PC-9 (cell line): ENCODE results near the gene DNAH14. TPM values are rescaled to one million over a fixed set of nuclear protein-coding genes. Genes with fewer than 3 reads are reported as not detected.

Experiments
- BruUV-seq: library from RNA; stranded (reverse); fragments of 400-500 nt; replicated peaks from 2 replicates; lab custom pipeline; 2021; lab: Mats Ljungman, UMichigan
- CTCF ChIA-PET: fragments of 300-600 bp; sonication (Branson Sonifier 250); formaldehyde crosslinking; loops from one replicate; lab custom pipeline; 2022; ENCODE audit warnings: antibody characterized with exemption; lab: Charles Lee
- POLR2A ChIA-PET: fragments of 300-600 bp; sonication (Branson Sonifier 250); formaldehyde crosslinking; loops from one replicate; lab custom pipeline; 2022; ENCODE audit warnings: antibody characterized with exemption; ENCODE audit not compliant: unreplicated experiment; lab: Charles Lee
- DNase-seq, 2 experiments: peaks; one replicate each; pipeline versions ENCODE4 v3.0.0 to v3.0.0-alpha.2; 2015 to 2022; ENCODE audit warnings: mixed read lengths in 1 of 2
- H2AFZ ChIP-seq: fragments of 200-600 bp; sonication (generic); 2 replicates; pipeline ENCODE4 v1.8.1; 2017; ENCODE audit warnings: antibody characterized with exemption
- H3F3A ChIP-seq: fragments of 200-600 bp; sonication (generic); 2 replicates; pipeline ENCODE4 v1.8.1; 2017; ENCODE audit warnings: antibody characterized with exemption, mild to moderate bottlenecking, low read depth; ENCODE audit not compliant: insufficient read depth
- H3K27ac ChIP-seq: fragments of 200-600 bp; sonication (generic); 2 replicates; pipeline ENCODE4 v1.6.1; 2016; ENCODE audit warnings: mixed run types
- H3K27me3 ChIP-seq: fragments of 200-600 bp; sonication (generic); 2 replicates; pipeline ENCODE4 v1.6.1; 2016; ENCODE audit warnings: low read depth, mixed run types; ENCODE audit not compliant: insufficient read depth
- H3K36me3 ChIP-seq: fragments of 200-600 bp; sonication (generic); 2 replicates; pipeline ENCODE4 v1.6.1; 2016; ENCODE audit warnings: low read depth, mixed run types
- H3K4me1 ChIP-seq: fragments of 200-600 bp; sonication (generic); replicated peaks from 2 replicates; pipeline ENCODE4 v1.6.1; 2016; ENCODE audit warnings: mixed run types; ENCODE audit not compliant: insufficient read depth
- H3K4me2 ChIP-seq: fragments of 200-600 bp; sonication (generic); 2 replicates; pipeline ENCODE4 v1.6.1; 2017; ENCODE audit warnings: mixed run types
- H3K4me3 ChIP-seq: fragments of 200-600 bp; sonication (generic); 2 replicates; pipeline ENCODE4 v1.6.1; 2016; ENCODE audit warnings: mixed run types
- H3K79me2 ChIP-seq: fragments of 200-600 bp; sonication (generic); 2 replicates; pipeline ENCODE4 v1.6.1; 2017; ENCODE audit warnings: low read depth, mixed run types
- H3K9me2 ChIP-seq: fragments of 200-600 bp; sonication (generic); 2 replicates; pipeline ENCODE4 v1.8.1; 2017; ENCODE audit warnings: mild to moderate bottlenecking; ENCODE audit not compliant: insufficient read depth
- H3K9me3 ChIP-seq: fragments of 200-600 bp; sonication (generic); 2 replicates; pipeline ENCODE4 v1.8.1; 2016; ENCODE audit warnings: low read depth; ENCODE audit not compliant: insufficient read depth
- H4K20me1 ChIP-seq: fragments of 200-600 bp; sonication (generic); 2 replicates; pipeline ENCODE4 v1.8.1; 2017; ENCODE audit not compliant: insufficient read depth
- EZH2 ChIP-seq: fragments of 200-600 bp; sonication (generic); IDR thresholded peaks from 2 replicates; pipeline ENCODE4 v1.8.0; 2017; ENCODE audit warnings: antibody characterized with exemption, low read depth
- intact Hi-C: fragments of 100-400 bp; cut with micrococcal nuclease; formaldehyde crosslinking; loops from one replicate; pipeline ENCODE4 v1.10.0; 2022; ENCODE audit not compliant: unreplicated experiment
- total RNA-seq: library from RNA; stranded (reverse); gene quantifications from 2 replicates; pipeline ENCODE4 v1.2.3, GENCODE V29; 2021
- TF ChIP-seq, protein P1 (sequence below): fragments of 200-600 bp; sonication (generic); conservative IDR thresholded peaks from 2 replicates; pipeline ENCODE4 v1.6.1; 2017; ENCODE audit warnings: mixed run types, antibody characterized with exemption, mild to moderate bottlenecking, moderate library complexity

DNAH14 gene
- total RNA-seq, 1 experiment from 2014 or later: 48.8 TPM

DNA sequence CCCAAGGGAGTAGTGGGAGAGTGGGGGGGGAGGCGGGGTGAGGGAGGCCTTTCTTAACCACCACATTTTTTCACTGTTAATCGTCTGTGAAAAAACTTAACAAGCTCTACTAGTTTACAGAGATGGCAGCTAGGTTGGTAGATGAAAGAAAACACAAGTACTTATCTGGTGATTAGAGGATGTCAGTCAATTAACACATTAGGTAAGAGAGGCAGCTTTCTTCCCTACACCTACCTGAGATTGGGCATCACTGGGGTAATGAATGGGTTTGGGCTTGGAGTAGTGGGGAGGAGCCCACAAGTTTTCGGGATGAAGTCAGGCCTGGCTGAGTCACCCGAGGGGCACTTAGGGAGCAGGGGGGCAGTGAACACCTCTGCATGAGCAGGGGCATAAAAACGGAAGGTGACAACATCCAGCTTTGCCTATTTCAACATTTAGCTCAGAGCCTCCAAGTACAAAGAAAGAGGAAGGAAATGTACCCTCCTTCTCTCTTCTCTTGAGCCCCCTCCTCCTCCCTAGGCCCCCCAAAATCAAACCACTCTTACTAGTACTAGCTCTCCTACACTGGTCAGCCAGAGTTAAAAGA lies 495.8 kb downstream of the DNAH14 start:
- H2AFZ ChIP-seq: no peak overlapping the region
- H3K27me3 ChIP-seq: no peaks in the 10 kb centered on the region
- no peaks in the 10 kb centered on the region for H3K9me2 ChIP-seq
- H3K4me3 ChIP-seq: peak overlapping the region; percentile 94
- POLR2A ChIA-PET: interaction anchor here (0.6 to 1.5 kb wide), 6 partner anchors 21 to 1095 kb away, joined by 3 to 9 read pairs (median 5); partner anchors contain the start of genes H3-3A and NVL
- TF ChIP-seq, protein P1, sequence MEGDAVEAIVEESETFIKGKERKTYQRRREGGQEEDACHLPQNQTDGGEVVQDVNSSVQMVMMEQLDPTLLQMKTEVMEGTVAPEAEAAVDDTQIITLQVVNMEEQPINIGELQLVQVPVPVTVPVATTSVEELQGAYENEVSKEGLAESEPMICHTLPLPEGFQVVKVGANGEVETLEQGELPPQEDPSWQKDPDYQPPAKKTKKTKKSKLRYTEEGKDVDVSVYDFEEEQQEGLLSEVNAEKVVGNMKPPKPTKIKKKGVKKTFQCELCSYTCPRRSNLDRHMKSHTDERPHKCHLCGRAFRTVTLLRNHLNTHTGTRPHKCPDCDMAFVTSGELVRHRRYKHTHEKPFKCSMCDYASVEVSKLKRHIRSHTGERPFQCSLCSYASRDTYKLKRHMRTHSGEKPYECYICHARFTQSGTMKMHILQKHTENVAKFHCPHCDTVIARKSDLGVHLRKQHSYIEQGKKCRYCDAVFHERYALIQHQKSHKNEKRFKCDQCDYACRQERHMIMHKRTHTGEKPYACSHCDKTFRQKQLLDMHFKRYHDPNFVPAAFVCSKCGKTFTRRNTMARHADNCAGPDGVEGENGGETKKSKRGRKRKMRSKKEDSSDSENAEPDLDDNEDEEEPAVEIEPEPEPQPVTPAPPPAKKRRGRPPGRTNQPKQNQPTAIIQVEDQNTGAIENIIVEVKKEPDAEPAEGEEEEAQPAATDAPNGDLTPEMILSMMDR: no peak
- no peak for TF ChIP-seq EZH2
- intact Hi-C loops: loop anchor here (5.0 kb wide), 2 partner anchors 497 to 637 kb away; partner anchors contain the start of genes H3-3A and PYCR2
- peaks cover 62% of the 10 kb centered on the region for H3F3A ChIP-seq
- H3K9me3 ChIP-seq: no peaks in the 10 kb centered on the region
- no TSS peak for BruUV-seq
- peaks cover 28% of the 10 kb centered on the region for H3K36me3 ChIP-seq
- CTCF ChIA-PET: interaction anchor here (0.6 to 1.3 kb wide), 4 partner anchors 15 to 982 kb away, joined by 3 read pairs; no protein-coding TSS in a partner anchor
- peaks cover 76% of the 10 kb centered on the region for H3K79me2 ChIP-seq
- H3K4me1 ChIP-seq: peaks cover 55% of the 10 kb centered on the region
- peaks cover 40% of the 10 kb centered on the region for H4K20me1 ChIP-seq
- H3K4me2 ChIP-seq: peak overlapping the region; percentile 99
- peak overlapping the region; percentile 98 for H3K27ac ChIP-seq
- peak; percentile 67 to 88 for DNase-seq

DNA sequence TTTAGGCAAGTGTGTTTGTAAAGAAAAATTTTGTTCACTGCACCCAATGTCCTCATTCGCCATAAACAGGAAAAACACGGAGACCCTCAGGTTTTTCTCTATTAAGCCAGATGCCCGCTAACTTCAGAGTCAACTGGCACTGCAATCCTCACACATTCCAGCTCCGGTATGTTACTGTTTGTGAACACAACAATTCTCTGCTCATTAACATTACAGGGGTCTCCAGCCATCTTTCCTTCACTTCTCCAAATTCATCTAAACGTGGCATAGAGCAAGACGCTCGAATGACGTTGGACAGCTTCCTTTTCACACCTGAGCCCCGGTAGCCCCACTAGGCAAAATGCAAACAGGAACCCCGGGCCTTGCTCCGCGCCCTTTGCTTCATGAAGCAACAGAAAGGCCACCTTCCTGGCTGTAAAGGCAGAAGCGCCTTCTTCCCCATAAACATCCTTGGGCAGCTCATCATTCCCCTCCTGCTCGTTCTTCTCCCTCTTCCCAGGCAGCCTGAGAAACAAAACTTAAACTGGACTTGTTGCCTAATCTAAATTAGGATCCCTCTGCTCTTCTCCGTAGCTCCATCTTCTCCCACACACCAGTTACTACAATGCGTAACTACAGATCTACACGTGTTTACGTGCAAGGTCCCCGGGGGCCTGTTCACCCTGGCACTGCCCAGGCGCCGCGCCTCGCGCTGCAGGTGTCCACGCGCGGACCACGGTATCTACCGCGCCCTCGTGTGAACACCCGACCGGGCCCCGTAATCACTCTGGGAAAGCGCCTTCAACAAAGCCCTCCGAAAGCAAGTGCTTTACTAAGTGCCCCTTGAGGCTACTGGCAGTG lies 497.1 kb downstream of the DNAH14 start:
- Histone ChIP-seq H3K27me3 (no peaks in the 10 kb centered on the region), H3K79me2 (peaks cover 63% of the 10 kb centered on the region), H3K9me3 (no peaks in the 10 kb centered on the region), H3F3A (peaks cover 50% of the 10 kb centered on the region), H3K36me3 (peaks cover 16% of the 10 kb centered on the region), H3K4me2 (peak overlapping the region; percentile 99), H3K27ac (peak overlapping the region; percentile 98), H4K20me1 (peaks cover 37% of the 10 kb centered on the region), H3K4me3 (peak overlapping the region; percentile 94), H2AFZ (no peak overlapping the region), H3K9me2 (no peaks in the 10 kb centered on the region), H3K4me1 (peaks cover 55% of the 10 kb centered on the region)
- TF ChIP-seq, protein P1: no peak
- no peak for TF ChIP-seq EZH2
- CTCF ChIA-PET: interaction anchor here (0.6 kb wide), 1 partner anchor 1250 kb away, joined by 3 read pairs; no protein-coding TSS in a partner anchor
- intact Hi-C loops: loop anchor here (5.0 kb wide), 2 partner anchors 496 to 636 kb away; partner anchors contain the start of genes H3-3A and PYCR2
- TSS peak; percentile 17 for BruUV-seq
- peak in 1 of 2 experiments; percentile 27 for DNase-seq
- POLR2A ChIA-PET: interaction anchor here (0.6 to 1.5 kb wide), 4 partner anchors 19 to 756 kb away, joined by 3 to 19 read pairs (median 8); no protein-coding TSS in a partner anchor
